ENCODE data around the gene RTL1.

The RTL1 gene

DNA sequence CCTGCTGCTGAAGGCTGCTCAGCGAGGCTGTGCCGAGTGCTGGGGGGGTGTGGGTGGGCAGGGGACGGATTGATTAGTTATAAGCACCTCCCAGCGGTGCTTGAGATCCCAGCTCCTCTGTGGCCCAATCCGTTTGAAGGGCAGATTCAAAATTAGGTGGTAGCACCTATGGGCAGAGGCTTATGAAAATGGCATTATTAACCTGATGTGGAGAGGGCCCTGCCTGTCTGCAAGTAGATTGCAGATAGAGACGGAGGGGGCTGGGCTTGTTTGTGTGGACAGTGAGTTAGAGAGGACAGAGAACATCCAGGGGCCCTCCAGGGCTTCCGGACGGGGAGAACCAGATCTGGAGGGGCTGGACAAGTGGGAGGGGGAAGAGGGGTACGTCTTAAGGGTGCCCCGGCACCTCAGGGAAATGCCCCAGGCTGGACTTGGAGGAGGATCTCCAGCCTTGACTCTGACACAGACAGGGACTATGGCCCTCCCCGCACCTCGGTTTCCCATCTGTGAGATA, at the start of gene RTL1:
Gene RTL1 (minus strand): TSS at position 51 of the 514 bp plus-strand sequence. CDS start 18,934 bp downstream, outside the sequence.
- no peak for DNase-seq (ENCODE audit: low read depth)

DNA sequence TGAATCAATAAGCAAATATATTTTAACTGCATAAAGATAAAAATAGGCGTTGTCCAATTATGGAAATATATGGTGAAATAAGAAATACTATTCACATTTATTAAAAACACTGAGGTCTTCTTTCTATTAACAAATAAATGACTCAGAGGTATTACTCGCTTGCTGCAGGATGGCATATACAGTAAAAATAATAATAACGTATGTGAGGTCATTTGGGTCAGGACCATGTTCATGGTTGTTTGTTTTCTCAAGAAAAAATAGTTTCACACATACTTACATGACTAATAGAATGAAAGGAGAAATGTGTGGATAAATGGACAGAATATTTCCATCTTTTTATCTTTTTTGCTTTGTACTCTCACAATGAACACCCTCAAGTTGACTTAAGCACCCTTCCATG, 46.5 kb upstream of the RTL1 start:
- DNase-seq (ENCODE audit: low read depth), result no peak

DNA sequence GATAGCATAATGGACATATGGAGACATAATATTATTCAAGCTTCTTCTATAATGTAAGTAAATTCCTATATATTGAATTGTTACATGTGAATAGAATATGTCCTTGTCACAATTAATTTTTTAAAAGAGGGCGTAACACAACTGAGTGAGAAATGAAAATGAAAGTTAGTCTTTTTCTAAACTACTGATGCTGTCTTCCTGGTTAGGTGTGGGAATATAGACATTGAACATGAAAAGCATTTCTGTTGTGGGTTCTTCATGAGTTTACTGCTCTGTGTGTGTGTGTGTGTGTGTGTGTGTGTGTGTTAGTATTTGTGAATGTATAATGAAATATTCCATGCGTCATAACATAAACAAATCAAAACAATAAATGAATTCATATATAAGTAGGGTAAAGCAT, 40.5 kb upstream of the RTL1 start:
- DNase-seq (ENCODE audit: low read depth), result no peak

GRCh38 chr14:100930270-100930669, 26.7 kb upstream of the RTL1 start:
- no peak for DNase-seq (ENCODE audit: low read depth)

DNA sequence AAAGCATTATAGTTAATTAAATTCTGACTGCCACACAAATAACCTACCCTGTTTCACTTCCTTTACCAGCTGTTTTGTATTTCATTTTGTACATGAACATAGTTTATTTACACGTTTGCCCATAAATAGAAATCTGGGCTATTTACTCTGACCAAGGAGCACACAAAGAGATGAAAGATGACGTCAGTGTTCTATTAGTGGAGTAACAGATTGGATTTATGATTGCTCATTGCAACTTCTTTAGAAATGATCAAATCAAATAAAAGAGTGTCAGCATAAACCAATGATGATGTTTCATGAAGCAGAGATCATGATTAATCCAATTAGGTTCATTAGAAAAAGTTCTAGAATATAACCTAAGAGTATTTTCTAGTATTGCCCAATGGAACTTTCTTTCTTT, 12.0 kb upstream of the RTL1 start:
- DNase-seq (ENCODE audit: low read depth), result no peak

DNA sequence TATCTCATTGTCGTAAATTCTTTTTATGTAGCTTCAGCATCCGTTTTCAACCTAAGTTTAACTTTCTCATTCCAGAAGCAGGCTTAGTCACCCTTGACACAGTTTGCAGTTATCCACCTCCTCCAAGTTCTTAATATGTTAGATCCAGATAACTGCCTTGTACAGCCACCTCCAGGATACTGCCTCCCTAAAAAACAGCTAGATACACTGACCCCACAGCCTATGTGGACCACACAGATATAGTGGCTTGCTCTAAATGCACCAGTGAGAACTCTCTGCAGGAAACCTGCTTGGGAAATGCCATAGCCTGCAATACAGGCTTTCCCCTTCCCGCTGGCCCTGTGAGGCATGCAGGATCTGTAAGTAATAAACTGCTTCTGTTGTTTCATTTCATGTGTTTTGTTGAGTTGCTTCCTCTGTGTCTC, 11.1 kb upstream of the RTL1 start:
- DNase-seq (ENCODE audit: low read depth), result no peak

GRCh38 chr14:100911665-100912316, 8.3 kb upstream of the RTL1 start:
- DNase-seq (ENCODE audit: low read depth), result no peak

- no peak for DNase-seq (ENCODE audit: low read depth)
Measured at GRCh38 chr14:100910888-100911664, 7.6 kb upstream of the RTL1 start.

DNA sequence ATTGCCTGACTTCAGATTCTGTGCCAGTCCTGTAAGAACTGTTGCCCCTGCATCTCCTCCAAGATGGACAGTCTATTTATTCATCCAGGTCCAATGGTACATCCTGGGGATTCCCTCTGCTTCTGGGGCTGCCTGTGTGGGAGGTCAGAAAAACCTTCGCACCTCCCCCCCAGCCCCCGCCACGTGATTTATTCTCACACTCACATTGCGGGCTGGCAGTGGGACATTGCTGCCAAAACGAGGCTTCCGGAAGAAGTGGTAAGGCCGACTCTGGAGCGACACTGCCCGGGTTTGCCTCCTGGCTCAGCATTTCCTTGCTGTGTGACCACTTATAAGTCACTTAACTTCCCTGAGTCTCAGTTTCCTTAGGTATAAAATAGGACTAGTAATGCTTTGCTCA, 5.9 kb upstream of the RTL1 start:
- no peak for DNase-seq (ENCODE audit: low read depth)

DNA sequence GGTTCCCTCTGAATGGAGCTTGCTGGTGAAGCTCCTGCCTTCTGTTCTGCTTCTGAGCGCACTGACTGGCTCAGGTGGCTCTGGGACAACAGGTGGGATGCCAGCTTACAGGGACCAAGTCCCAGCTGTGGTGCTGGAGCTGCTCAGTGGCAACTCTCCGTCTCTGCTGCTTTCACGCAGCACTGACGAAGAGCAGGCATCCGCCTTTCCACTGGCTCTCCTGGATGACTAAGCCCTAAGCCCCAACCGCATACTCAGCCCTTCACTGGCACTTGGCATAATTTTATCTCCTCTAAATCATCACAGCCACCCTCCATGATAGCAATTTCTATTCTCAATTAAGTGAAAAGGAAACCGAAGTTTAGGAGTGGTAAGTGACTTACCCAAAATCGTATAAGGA, 3.7 kb upstream of the RTL1 start:
- no peak for DNase-seq (ENCODE audit: low read depth)

GRCh38 chr14:100906420-100906819, 2.9 kb upstream of the RTL1 start:
- no peak for DNase-seq (ENCODE audit: low read depth)

- no peak for DNase-seq (ENCODE audit: low read depth)
Measured at GRCh38 chr14:100905166-100905565, 1.6 kb upstream of the RTL1 start.

DNA sequence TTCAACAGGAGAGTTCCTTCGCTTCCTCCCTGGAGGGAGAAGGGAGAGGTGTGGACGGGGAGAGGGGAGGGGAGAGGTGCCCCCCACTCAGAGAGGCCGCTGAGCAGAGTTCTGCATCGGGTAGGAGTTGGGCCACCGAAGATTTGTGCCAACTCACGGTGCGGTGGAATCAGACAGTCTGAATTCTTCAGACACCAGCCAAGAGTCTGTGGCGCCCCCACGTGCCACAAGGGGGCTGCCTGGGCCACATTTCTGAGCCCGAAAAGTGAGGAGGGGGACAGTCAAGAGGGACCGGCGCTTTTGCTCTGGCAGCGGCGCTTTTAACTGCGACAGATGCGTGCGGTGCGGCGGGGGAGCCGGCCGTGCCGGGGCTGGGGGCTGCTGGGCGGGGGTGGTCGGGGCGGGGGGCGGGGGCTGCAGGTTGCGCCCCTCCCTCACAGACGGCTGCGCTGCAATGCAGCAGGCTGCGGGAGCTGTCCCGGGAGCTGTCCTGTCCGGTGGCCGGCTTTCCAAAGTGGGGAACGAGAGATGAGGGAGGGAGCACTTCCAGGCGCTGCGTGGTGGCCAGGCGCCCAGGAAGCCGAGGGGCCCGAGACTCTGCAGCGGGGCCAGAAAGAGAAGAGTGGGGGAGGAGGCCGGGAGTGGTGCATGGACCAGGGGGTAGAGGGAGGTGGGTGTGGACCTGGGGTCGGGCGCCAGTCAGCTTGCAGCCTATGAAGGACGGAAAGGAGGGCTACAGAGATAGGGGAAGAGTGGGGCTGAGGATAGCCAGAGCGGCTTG, 975 bp upstream of the RTL1 start:
- no peak for DNase-seq (ENCODE audit: low read depth)

GRCh38 chr14:100903134-100903468, 421 bp downstream of the RTL1 start:
- DNase-seq (ENCODE audit: low read depth), result no peak

- no peak for DNase-seq (ENCODE audit: low read depth)
Measured at GRCh38 chr14:100902295-100903133, 1.0 kb downstream of the RTL1 start.

DNA sequence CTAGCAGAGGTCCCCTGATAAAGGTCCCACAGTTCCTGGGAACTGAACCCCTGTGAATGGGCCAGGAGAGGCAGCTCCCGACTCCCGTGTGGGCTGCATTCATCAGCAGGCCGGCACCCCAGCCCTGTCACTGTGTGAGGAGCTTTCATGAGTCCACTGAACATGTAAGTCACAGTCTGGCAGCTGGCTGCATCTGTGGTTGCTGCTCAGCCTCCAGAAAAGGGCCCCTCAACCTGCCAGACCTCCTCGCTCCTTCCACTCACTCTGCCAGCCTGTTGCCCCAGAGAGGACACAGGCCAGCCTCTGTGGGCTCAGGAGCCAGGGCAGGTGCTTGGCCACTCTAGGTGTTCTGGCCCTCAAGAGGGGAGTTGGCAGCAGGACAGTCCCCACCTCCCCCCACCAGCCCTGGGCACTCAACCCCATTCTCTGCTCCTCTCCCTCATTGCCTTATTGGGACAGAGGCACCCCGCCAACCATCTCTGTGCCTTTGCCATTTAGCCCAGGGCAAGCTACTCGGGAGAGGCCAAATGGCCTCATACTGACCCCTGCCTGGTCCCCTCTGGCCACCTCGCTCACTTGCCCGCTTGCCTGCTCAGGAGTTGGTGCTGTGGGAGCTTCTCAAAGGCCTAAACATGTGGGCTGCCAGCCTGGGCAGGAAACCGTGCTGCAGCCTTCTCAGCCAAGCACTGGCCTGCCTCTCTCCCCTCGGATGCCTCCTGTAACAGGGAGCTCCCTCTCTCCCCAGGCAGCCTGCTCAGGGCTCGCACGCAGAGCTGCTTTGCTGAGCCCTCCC, 1.9 kb downstream of the RTL1 start:
- DNase-seq (ENCODE audit: low read depth), result no peak

GRCh38 chr14:100900837-100901390, 2.6 kb downstream of the RTL1 start:
- DNase-seq (ENCODE audit: low read depth), result no peak

- DNase-seq (ENCODE audit: low read depth), result no peak
Measured at GRCh38 chr14:100899884-100900771, 3.4 kb downstream of the RTL1 start.
